HT1080 (cell line): ENCODE data around the gene LUZP2. TPM values are rescaled to one million over a fixed set of nuclear protein-coding genes. Genes with fewer than 3 reads are reported as not detected.

Experiments
- DNase-seq: peaks from one replicate; pipeline ENCODE4 v3.0.0-alpha.2; 2015; ENCODE audit warnings: low read depth
- total RNA-seq: library from RNA; depleted of rRNA; stranded (reverse); fragments of >200 nt; shearing (Covaris generic); gene quantifications from 2 replicates; pipeline ENCODE4 v1.2.3, GENCODE V29; 2014

LUZP2 gene
- total RNA-seq, 1 experiment from 2014 or later = 0.06 TPM

GRCh38 chr11:24628224-24628776 is 131.4 kb downstream of the LUZP2 start:
- DNase-seq = no peak

- DNase-seq = no peak
Measured at GRCh38 chr11:24634606-24635160, 137.8 kb downstream of the LUZP2 start.

GRCh38 chr11:24635588-24636290 is 138.9 kb downstream of the LUZP2 start:
- DNase-seq = peak; percentile 23

GRCh38 chr11:24636291-24636629 is 139.4 kb downstream of the LUZP2 start:
- DNase-seq = no peak

- no peak for DNase-seq
Measured at GRCh38 chr11:24637520-24637919, 140.7 kb downstream of the LUZP2 start.

GRCh38 chr11:24642648-24643047 is 145.8 kb downstream of the LUZP2 start:
- DNase-seq = no peak

GRCh38 chr11:24645563-24645962 is 148.7 kb downstream of the LUZP2 start:
- DNase-seq = no peak

- no peak for DNase-seq
Measured at GRCh38 chr11:24651873-24652272, 155.0 kb downstream of the LUZP2 start.

- DNase-seq = no peak
Measured at GRCh38 chr11:24653901-24654300, 157.0 kb downstream of the LUZP2 start.

- DNase-seq = no peak
Measured at GRCh38 chr11:24661331-24661730, 164.5 kb downstream of the LUZP2 start.

- DNase-seq = no peak
Measured at GRCh38 chr11:24664399-24664798, 167.5 kb downstream of the LUZP2 start.

GRCh38 chr11:24667353-24667968 is 170.6 kb downstream of the LUZP2 start:
- no peak for DNase-seq

GRCh38 chr11:24678703-24679348 is 182.0 kb downstream of the LUZP2 start:
- no peak for DNase-seq

- DNase-seq = no peak
Measured at GRCh38 chr11:24679821-24680351, 183.0 kb downstream of the LUZP2 start.

- peak; percentile 38 for DNase-seq
Measured at GRCh38 chr11:24683583-24683982, 186.7 kb downstream of the LUZP2 start.

- no peak for DNase-seq
Measured at GRCh38 chr11:24685821-24686220, 189.0 kb downstream of the LUZP2 start.

- no peak for DNase-seq
Measured at GRCh38 chr11:24687531-24688147, 190.8 kb downstream of the LUZP2 start.

- no peak for DNase-seq
Measured at GRCh38 chr11:24688981-24689380, 192.1 kb downstream of the LUZP2 start.

GRCh38 chr11:24697522-24698111 is 200.8 kb downstream of the LUZP2 start:
- peak; percentile 90 for DNase-seq

GRCh38 chr11:24704716-24705115 is 207.9 kb downstream of the LUZP2 start:
- no peak for DNase-seq

- no peak for DNase-seq
Measured at GRCh38 chr11:24705474-24705873, 208.6 kb downstream of the LUZP2 start.
